ENCODE results near the gene TP53I13.
A peak's percentile ranks its signal among the peaks of the same experiment; 100 is the strongest.

Gene TP53I13

GRCh38 chr17:29568331-29569244 lies at the start of gene TP53I13:
Gene TP53I13 (plus strand): TSS chr17:29568701. CDS start chr17:29568759, 58 bp downstream.
- TF ChIP-seq CTCF (IDR thresholded peaks at IDR 0.05; ENCODE audit: borderline replicate concordance, control extremely low read depth, extremely low read depth, insufficient read depth, missing control alignments) = no peak
- in situ Hi-C loops (cut with MboI; ENCODE audit: low sequenced_read_pairs, unreplicated experiment) = no loop called here
- peak; percentile 92 for DNase-seq (ENCODE audit: low spot score)

- in situ Hi-C loops (cut with MboI; ENCODE audit: low sequenced_read_pairs, unreplicated experiment) = loop anchor here (25.0 kb wide), 1 partner anchor 362 kb away; no protein-coding TSS in a partner anchor
- TF ChIP-seq CTCF (IDR thresholded peaks at IDR 0.05; ENCODE audit: borderline replicate concordance, control extremely low read depth, extremely low read depth, insufficient read depth, missing control alignments) = no peak
These were observed 43.8 kb upstream of the TP53I13 start for GRCh38 chr17:29524692-29525091.

GRCh38 chr17:29526322-29526721 lies 42.2 kb upstream of the TP53I13 start:
- DNase-seq (ENCODE audit: low spot score) = no peak
- in situ Hi-C loops (cut with MboI; ENCODE audit: low sequenced_read_pairs, unreplicated experiment) = loop anchor here (25.0 kb wide), 1 partner anchor 364 kb away; no protein-coding TSS in a partner anchor
- no peak for TF ChIP-seq CTCF (IDR thresholded peaks at IDR 0.05; ENCODE audit: borderline replicate concordance, control extremely low read depth, extremely low read depth, insufficient read depth, missing control alignments)

More at GRCh38 chr17:29524692-29525091, 43.8 kb upstream of the TP53I13 start:
- no peak for DNase-seq (ENCODE audit: low spot score)

- DNase-seq (ENCODE audit: low spot score) = no peak
- TF ChIP-seq CTCF (IDR thresholded peaks at IDR 0.05; ENCODE audit: borderline replicate concordance, control extremely low read depth, extremely low read depth, insufficient read depth, missing control alignments) = no peak
- in situ Hi-C loops (cut with MboI; ENCODE audit: low sequenced_read_pairs, unreplicated experiment) = loop anchor here (25.0 kb wide), 1 partner anchor 372 kb away; no protein-coding TSS in a partner anchor
These were observed 34.5 kb upstream of the TP53I13 start for GRCh38 chr17:29533976-29534375.

GRCh38 chr17:29544066-29544465 lies 24.4 kb upstream of the TP53I13 start:
- in situ Hi-C loops (cut with MboI; ENCODE audit: low sequenced_read_pairs, unreplicated experiment) = loop anchor here (10.0 to 25.0 kb wide), 2 partner anchors 179 to 382 kb away; no protein-coding TSS in a partner anchor
- no peak for TF ChIP-seq CTCF (IDR thresholded peaks at IDR 0.05; ENCODE audit: borderline replicate concordance, control extremely low read depth, extremely low read depth, insufficient read depth, missing control alignments)
- DNase-seq (ENCODE audit: low spot score) = no peak

- DNase-seq (ENCODE audit: low spot score) = no peak
- in situ Hi-C loops (cut with MboI; ENCODE audit: low sequenced_read_pairs, unreplicated experiment) = loop anchor here (10.0 to 25.0 kb wide), 2 partner anchors 181 to 384 kb away; no protein-coding TSS in a partner anchor
- no peak for TF ChIP-seq CTCF (IDR thresholded peaks at IDR 0.05; ENCODE audit: borderline replicate concordance, control extremely low read depth, extremely low read depth, insufficient read depth, missing control alignments)
These were observed 22.4 kb upstream of the TP53I13 start for GRCh38 chr17:29546085-29546484.
